HUES64 (cell line): Measurements from ENCODE around the gene BAX.

ENCODE experiments used
- H3K27ac ChIP-seq: 2 replicates; pipeline ENCODE4 v1.7.0; 2013; ENCODE audit warnings: low read depth, low read length, inconsistent platforms
- H3K27me3 ChIP-seq: 2 replicates; pipeline ENCODE4 v1.6.1; 2013; ENCODE audit warnings: mild to moderate bottlenecking, low read length; ENCODE audit not compliant: insufficient read depth
- H3K36me3 ChIP-seq: 2 replicates; pipeline ENCODE4 v1.6.1; 2013; ENCODE audit warnings: mild to moderate bottlenecking, low read length; ENCODE audit not compliant: insufficient read depth
- H3K4me1 ChIP-seq: 2 replicates; pipeline ENCODE4 v1.6.1; 2013; ENCODE audit warnings: mild to moderate bottlenecking, low read length, moderate library complexity; ENCODE audit not compliant: insufficient read depth
- H3K4me3 ChIP-seq: 2 replicates; pipeline ENCODE4 v1.5.1; 2013; ENCODE audit warnings: mild to moderate bottlenecking, low read length, moderate library complexity
- H3K9ac ChIP-seq: 2 replicates; pipeline ENCODE4 v1.6.1; 2013; ENCODE audit warnings: mild to moderate bottlenecking, low read depth, low read length
- H3K9me3 ChIP-seq: 2 replicates; pipeline ENCODE4 v1.6.1; 2013; ENCODE audit warnings: low read depth, low read length; ENCODE audit not compliant: insufficient read depth
- WGBS: fragments of 150-250, 120-280 bp; methylation state at CpG from one replicate; pipeline ENCODE4 v1.1.7; 2013; ENCODE audit warnings: missing lambda C conversion rate; 5-methylcytosine and 5-hydroxymethylcytosine counted together

BAX gene

DNA sequence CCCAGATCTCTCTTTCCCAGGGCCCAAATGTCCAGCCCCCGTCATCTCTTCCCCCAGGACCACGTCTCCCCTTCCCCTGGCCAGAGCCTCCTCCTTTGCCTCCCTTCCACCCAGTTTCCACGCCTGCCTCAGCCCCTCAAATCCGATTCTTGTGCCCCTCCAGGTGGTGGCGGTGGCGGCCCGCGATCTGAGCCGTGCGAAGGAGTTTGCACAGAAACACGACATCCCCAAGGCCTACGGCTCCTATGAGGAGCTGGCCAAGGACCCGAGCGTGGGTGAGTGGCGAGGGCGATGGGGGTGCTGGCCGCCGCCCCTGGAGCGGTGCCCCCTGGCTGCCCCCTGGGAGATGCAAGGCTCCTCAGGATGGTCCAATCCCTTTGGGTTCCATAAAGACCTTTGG lies 19.8 kb upstream of the BAX start:
- Histone ChIP-seq H3K9ac (no peak overlapping the region), H3K4me3 (no peak overlapping the region), H3K27ac (no peak overlapping the region), H3K9me3 (no peaks in the 10 kb centered on the region), H3K27me3 (peaks cover 30% of the 10 kb centered on the region), H3K36me3 (no peaks in the 10 kb centered on the region), H3K4me1 (peaks cover 10% of the 10 kb centered on the region)
- 83% methylated on average over 19 of the region's 19 CpGs for WGBS

DNA sequence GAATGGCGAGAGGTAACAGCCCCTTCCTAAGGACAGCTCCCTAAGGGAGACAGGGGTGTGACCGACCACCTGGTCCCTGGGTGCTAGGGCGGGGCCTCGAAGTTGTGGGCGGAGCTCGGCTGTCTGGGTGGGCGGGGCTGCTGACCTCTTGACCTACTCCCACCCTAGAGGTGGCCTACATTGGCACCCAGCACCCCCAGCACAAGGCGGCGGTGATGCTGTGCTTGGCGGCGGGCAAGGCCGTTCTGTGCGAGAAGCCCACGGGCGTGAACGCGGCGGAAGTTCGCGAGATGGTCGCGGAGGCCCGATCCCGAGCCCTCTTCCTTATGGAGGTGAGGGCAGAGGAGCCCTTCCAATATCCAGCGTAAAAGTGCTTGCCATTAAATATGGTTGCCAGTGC lies 18.8 kb upstream of the BAX start:
- Histone ChIP-seq H3K27ac (no peak overlapping the region), H3K4me1 (peaks cover 10% of the 10 kb centered on the region), H3K27me3 (peaks cover 30% of the 10 kb centered on the region), H3K9ac (no peak overlapping the region), H3K36me3 (no peaks in the 10 kb centered on the region), H3K4me3 (no peak overlapping the region), H3K9me3 (no peaks in the 10 kb centered on the region)
- 96% methylated on average over 25 of the region's 25 CpGs for WGBS

DNA sequence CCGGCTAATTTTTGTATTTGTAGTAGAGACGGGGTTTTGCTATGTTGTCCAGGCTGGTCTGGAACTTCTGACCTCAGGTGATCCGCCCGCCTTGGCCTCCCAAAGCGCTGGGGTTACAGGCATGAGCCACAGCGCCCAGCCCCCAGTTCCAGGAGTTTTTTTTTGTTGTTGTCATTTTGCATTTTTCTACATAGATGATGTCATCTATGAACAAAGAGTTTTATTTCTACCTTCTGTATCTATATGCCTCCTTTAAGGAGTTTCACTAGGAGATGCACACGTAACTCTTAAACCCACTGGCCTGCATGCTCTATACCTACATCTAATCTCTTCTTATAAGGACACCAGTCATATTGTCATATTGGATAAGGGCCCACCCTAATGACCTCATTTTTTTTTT lies 16.4 kb upstream of the BAX start:
- peaks cover 16% of the 10 kb centered on the region for H3K27me3 ChIP-seq

DNA sequence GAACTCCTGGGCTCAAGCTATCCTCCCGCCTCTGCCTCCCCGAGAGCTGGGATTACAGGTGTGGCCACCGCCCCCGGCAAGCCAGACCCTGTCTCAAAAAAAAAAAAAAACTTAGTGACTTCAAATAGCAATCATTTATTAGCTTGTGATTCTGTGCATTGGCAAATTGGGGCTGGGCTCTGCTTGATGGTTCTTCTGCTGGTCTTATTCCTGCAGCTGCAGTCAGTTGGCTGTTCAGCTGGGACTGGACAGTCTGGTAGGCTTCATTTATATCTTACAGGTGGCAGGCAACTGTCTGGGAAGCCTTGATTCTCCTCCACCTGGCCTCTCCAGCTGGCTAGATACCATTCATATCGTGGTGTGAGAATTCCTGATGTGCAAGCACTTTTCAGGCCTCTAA lies 13.8 kb upstream of the BAX start:
- H3K9ac ChIP-seq: no peak overlapping the region
- H3K4me3 ChIP-seq: no peak overlapping the region
- no peak overlapping the region for H3K27ac ChIP-seq
- H3K9me3 ChIP-seq: no peaks in the 10 kb centered on the region
- H3K4me1 ChIP-seq: no peaks in the 10 kb centered on the region
- H3K27me3 ChIP-seq: no peaks in the 10 kb centered on the region
- no peaks in the 10 kb centered on the region for H3K36me3 ChIP-seq
- 95% methylated on average over 5 of the region's 5 CpGs for WGBS

More for the DNA sequence above, 16.4 kb upstream of the BAX start:
- Histone ChIP-seq H3K4me1 (peaks cover 6% of the 10 kb centered on the region; the same call in 1 of the 2 replicates), H3K9ac (no peak overlapping the region), H3K4me3 (no peak overlapping the region), H3K36me3 (no peaks in the 10 kb centered on the region), H3K9me3 (no peaks in the 10 kb centered on the region), H3K27ac (no peak overlapping the region)
- WGBS: 94% methylated on average over 7 of the region's 7 CpGs

DNA sequence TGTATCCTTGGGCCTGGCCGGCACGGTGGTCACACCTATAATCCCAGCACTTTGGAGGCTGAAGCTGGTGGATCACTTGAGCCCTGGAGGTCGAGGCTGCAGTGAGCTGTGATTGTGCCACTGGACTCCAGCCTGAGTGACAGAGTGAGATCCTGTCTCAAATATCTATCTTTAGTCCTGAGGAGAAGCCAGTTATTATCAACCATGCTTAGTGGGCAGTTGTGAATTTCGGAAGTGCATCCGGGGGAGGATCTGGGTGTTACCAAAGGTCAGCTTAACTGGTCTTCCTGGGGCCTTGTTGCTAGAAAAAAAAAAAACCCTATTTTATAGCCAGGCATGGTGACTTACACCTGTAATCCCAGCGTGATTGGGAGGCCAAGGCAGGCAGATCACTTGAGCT lies 11.6 kb upstream of the BAX start:
- H3K9me3 ChIP-seq: peaks cover 10% of the 10 kb centered on the region; the same call in 1 of the 2 replicates
- H3K9ac ChIP-seq: no peak overlapping the region
- no peaks in the 10 kb centered on the region for H3K4me1 ChIP-seq
- H3K27ac ChIP-seq: no peak overlapping the region
- H3K36me3 ChIP-seq: no peaks in the 10 kb centered on the region
- 93% methylated on average over 6 of the region's 6 CpGs for WGBS
- no peaks in the 10 kb centered on the region for H3K27me3 ChIP-seq
- no peak overlapping the region for H3K4me3 ChIP-seq

DNA sequence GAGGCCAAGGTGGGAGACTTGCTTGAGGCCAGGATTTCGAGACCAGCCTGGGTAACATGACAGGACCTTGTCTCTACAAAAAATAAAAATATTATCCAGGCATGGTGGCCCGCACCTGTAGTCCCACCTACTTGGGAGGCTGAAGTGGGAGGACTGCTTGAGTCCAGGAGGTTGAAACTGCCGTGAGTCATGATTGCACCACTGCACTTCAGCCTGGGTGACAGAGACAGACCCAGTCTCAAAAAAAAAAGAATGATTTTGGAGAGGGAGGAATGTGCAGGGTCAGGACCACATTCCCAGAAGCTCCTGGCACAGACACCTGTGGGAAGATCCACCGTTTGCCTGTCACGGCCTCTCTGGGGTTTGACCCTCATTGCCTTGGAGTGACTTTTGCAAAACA lies 9.3 kb upstream of the BAX start:
- 89% methylated on average over 5 of the region's 5 CpGs for WGBS
- H3K9me3 ChIP-seq: peaks cover 10% of the 10 kb centered on the region; the same call in 1 of the 2 replicates

DNA sequence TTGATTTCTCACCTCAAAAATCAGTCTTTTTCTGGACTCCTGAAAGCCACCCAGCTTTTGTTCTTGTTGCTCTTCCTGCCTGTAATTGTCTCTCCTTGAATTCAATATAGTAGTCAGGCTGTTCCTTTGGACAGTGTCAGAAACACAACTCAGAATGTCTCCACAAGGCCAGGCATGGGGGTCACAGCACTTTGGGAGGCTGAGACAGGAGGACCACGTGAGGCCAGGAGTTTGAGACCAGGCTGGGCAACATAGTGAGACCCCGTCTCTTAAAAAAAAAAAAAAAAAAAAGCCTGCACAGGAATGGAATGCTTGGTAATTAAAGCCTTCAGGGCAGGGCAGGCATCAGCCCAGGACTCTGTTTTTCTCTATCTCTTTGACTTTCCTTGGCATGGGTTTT lies 8.9 kb upstream of the BAX start:
- Histone ChIP-seq H3K9me3 (peaks cover 10% of the 10 kb centered on the region; the same call in 1 of the 2 replicates), H3K4me1 (no peaks in the 10 kb centered on the region), H3K36me3 (no peaks in the 10 kb centered on the region), H3K9ac (no peak overlapping the region), H3K27me3 (no peaks in the 10 kb centered on the region), H3K27ac (no peak overlapping the region), H3K4me3 (no peak overlapping the region)
- 95% methylated on average over 2 of the region's 2 CpGs for WGBS

More for the DNA sequence above, 9.3 kb upstream of the BAX start:
- Histone ChIP-seq H3K4me3 (no peak overlapping the region), H3K9ac (no peak overlapping the region), H3K27ac (no peak overlapping the region), H3K4me1 (no peaks in the 10 kb centered on the region), H3K27me3 (no peaks in the 10 kb centered on the region), H3K36me3 (no peaks in the 10 kb centered on the region)

DNA sequence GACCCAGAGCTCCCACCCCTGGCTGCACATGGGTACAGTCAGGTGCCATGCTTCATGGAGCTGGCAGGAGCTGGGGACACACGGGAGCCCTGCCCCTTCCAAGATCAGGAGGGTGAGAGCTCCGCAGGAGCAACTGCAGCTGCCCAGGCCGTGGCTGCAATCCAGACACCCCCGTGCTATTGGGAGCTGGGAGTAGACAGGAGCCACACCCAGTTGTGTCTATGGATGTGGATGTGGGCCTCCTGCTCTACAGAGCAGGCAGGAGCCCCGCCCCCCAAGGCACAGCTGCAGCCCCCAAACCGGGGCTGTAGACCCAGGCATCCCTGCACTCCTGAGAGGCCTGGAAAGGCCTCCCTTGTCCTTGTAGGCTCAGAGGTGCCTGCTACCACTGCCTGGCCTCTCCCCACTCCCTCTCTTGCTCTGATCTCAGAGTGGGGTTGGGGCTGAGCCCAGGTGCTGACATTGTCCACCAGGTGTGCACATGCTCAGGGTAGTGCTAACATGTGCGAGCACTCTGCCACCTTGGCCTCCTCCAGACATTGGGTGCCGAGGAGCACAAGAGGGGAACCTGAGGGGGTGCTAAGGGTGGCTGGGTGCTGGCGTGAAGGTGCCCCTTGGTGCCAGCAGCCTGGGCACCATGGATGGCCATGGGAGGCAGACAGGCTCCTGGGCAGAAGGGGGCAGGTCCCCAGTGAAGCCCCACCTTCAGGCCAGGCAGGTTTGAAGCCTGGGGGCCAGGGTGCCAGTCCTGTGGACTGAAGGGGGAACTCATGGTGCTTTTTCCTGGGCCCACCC lies 8.0 kb upstream of the BAX start:
- H3K36me3 ChIP-seq: no peaks in the 10 kb centered on the region

DNA sequence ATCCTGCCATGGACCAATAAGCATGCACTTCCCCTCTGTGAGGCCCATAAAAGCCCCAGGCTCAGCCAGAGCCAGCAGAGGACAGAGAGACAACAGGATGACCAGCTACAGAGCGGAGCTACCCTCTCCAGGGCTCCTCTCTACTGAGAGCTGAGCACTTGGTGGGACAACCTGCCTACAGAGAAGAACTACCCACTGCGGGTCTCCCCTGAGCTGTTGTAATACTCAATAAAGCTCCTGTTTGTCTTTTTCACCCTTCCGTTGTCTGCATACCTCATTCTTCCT lies 7.5 kb upstream of the BAX start:
- Histone ChIP-seq H3K9me3 (peaks cover 10% of the 10 kb centered on the region; the same call in 1 of the 2 replicates), H3K27ac (no peak overlapping the region), H3K27me3 (no peaks in the 10 kb centered on the region), H3K36me3 (no peaks in the 10 kb centered on the region), H3K9ac (no peak overlapping the region), H3K4me1 (no peaks in the 10 kb centered on the region), H3K4me3 (no peak overlapping the region)
- 91% methylated on average over 3 of the region's 3 CpGs for WGBS

More for the DNA sequence above, 8.0 kb upstream of the BAX start:
- Histone ChIP-seq H3K27ac (no peak overlapping the region), H3K9me3 (peaks cover 10% of the 10 kb centered on the region; the same call in 1 of the 2 replicates), H3K4me1 (no peaks in the 10 kb centered on the region), H3K9ac (no peak overlapping the region), H3K4me3 (no peak overlapping the region), H3K27me3 (no peaks in the 10 kb centered on the region)
- WGBS: 82% methylated on average over 9 of the region's 9 CpGs

DNA sequence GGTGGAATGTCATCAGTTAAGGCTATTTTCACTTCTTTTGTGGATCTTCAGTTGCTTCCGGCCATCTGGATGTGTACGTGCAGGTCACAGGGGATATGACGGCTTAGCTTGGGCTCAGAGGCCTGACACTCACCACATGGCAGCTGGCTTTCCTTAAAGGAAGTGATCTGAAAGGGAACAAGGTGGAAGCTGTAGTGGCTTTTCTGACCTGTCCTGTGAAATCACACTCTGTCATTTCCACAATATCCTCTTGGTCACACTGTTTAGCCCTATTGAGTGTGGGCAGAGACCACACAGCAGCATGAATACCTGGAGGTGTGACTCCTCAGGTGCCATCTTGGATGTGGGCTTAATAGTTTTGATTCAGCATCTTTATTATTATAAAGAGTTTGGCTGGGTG lies 4.5 kb upstream of the BAX start:
- Histone ChIP-seq H3K9ac (no peak overlapping the region), H3K4me1 (no peaks in the 10 kb centered on the region)
- WGBS: 90% methylated on average over 3 of the region's 3 CpGs

DNA sequence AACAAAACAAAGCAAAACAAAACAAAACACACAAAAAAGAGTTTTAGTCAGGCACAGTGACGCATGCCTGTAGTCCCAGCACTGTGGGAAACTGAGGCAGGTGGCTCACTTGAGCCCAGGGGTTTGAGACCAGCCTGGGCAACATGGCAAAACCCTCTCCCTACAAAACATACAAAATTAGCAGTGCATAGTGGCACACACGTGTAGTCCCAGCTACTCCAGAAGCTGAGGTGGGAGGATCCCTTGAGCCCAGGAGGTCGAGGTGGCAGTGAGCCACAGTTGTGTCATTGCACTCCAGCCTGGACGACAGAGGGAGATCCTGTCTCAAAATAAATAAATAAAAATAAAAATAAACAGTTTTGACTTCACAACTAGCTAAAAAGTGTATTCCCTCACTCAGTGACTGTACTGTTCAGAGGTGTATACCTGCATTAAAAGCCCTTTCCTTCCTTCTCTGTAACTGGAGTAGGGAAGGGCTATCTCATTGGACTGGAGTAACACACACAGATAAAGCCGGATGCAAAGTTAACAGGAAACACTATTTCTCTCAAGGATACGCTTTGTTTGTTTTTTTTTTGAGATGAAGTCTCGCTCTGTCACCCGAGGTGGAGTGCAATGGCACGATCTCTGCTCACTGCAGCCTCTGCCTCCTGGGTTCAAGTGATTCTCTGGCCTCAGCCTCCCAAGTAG lies 3.7 kb upstream of the BAX start:
- WGBS: 84% methylated on average over 8 of the region's 9 CpGs
- no peak overlapping the region for H3K27ac ChIP-seq
- no peak overlapping the region for H3K9ac ChIP-seq
- peaks cover 10% of the 10 kb centered on the region; the same call in 1 of the 2 replicates for H3K9me3 ChIP-seq
- H3K36me3 ChIP-seq: peaks cover 3% of the 10 kb centered on the region
- no peaks in the 10 kb centered on the region; the same call in 1 of the 2 replicates for H3K4me1 ChIP-seq
- no peaks in the 10 kb centered on the region for H3K27me3 ChIP-seq
- H3K4me3 ChIP-seq: no peak overlapping the region

More for the DNA sequence above, 4.5 kb upstream of the BAX start:
- no peak overlapping the region for H3K4me3 ChIP-seq
- no peaks in the 10 kb centered on the region for H3K27me3 ChIP-seq
- H3K27ac ChIP-seq: no peak overlapping the region
- peaks cover 10% of the 10 kb centered on the region; the same call in 1 of the 2 replicates for H3K9me3 ChIP-seq
- H3K36me3 ChIP-seq: no peaks in the 10 kb centered on the region
